HepG2 (cell line): ENCODE results near the gene SCAF11. TPM values are rescaled to one million over a fixed set of nuclear protein-coding genes. Genes with fewer than 3 reads are reported as not detected.

Experiments
- FUBP1 ChIP-seq: sonication (generic); formaldehyde crosslinking; IDR thresholded peaks from 2 replicates; pipeline ENCODE4 v1.5.1; 2020; ENCODE audit warnings: missing genetic modification reagents, mild to moderate bottlenecking, borderline replicate concordance
- GABPB1 ChIP-seq: IDR thresholded peaks from 2 replicates; pipeline ENCODE4 v1.6.1; 2016; ENCODE audit warnings: mild to moderate bottlenecking, missing genetic modification reagents, moderate library complexity, missing compliant biosample characterization
- GZF1 ChIP-seq: sonication (generic); formaldehyde crosslinking; IDR thresholded peaks from 2 replicates; pipeline ENCODE4 v1.5.1; 2020; ENCODE audit warnings: mild to moderate bottlenecking, missing genetic modification reagents
- HNRNPUL1 ChIP-seq: fragments of 200-400 bp; formaldehyde crosslinking; IDR thresholded peaks from 2 replicates; pipeline ENCODE4 v1.6.1; 2017; ENCODE audit warnings: low read depth, mild to moderate bottlenecking, low read length, moderate library complexity
- IRF1 ChIP-seq: sonication (generic); formaldehyde crosslinking; IDR thresholded peaks from 2 replicates; pipeline ENCODE4 v1.4.0; 2020; ENCODE audit warnings: low read depth, mild to moderate bottlenecking, missing genetic modification reagents
- MTF1 ChIP-seq: sonication (generic); formaldehyde crosslinking; IDR thresholded peaks from 2 replicates; pipeline ENCODE4 v1.5.0; 2020; ENCODE audit warnings: missing genetic modification reagents
- NKX3-1 ChIP-seq: sonication (generic); formaldehyde crosslinking; IDR thresholded peaks from 2 replicates; pipeline ENCODE4 v1.5.0; 2020; ENCODE audit warnings: missing genetic modification reagents
- NPAS2 ChIP-seq: sonication (generic); formaldehyde crosslinking; IDR thresholded peaks from 2 replicates; pipeline ENCODE4 v1.8.0; 2022; ENCODE audit warnings: mild to moderate bottlenecking, missing genetic modification reagents, borderline replicate concordance
- PBX3 ChIP-seq: sonication (generic); formaldehyde crosslinking; IDR thresholded peaks from 2 replicates; pipeline ENCODE4 v1.8.1; 2023; ENCODE audit warnings: missing genetic modification reagents, inconsistent platforms, borderline replicate concordance
- POGZ ChIP-seq: sonication (generic); formaldehyde crosslinking; IDR thresholded peaks from 2 replicates; pipeline ENCODE4 v1.4.0; 2020; ENCODE audit warnings: mild to moderate bottlenecking, missing genetic modification reagents
- POLR2A ChIP-seq, 2 experiments: IDR thresholded peaks; 2 replicates each; pipeline ENCODE4 v1.6.1; 2011; ENCODE audit warnings: low read depth in 2 of 2, low read length in 2 of 2, mild to moderate bottlenecking in 1 of 2, moderate library complexity in 1 of 2; ENCODE audit not compliant: insufficient read depth in 1 of 2
- POLR2G ChIP-seq: fragments of 200-400 bp; formaldehyde crosslinking; IDR thresholded peaks from 2 replicates; pipeline ENCODE4 v1.6.1; 2018; ENCODE audit warnings: mild to moderate bottlenecking, low read depth, low read length, moderate library complexity
- SKI ChIP-seq: fragments of 450-650 bp; IDR thresholded peaks from one replicate; pipeline ENCODE4 v1.6.1; 2018; ENCODE audit warnings: mild to moderate bottlenecking; ENCODE audit not compliant: partially characterized antibody
- SP140L ChIP-seq: sonication (generic); formaldehyde crosslinking; IDR thresholded peaks from 2 replicates; pipeline ENCODE4 v1.4.0; 2020; ENCODE audit warnings: missing genetic modification reagents, borderline replicate concordance
- ZMYM2 ChIP-seq: sonication (generic); formaldehyde crosslinking; IDR thresholded peaks from 2 replicates; pipeline ENCODE4 v1.8.0; 2022; ENCODE audit warnings: mild to moderate bottlenecking, missing genetic modification reagents
- ZNF234 ChIP-seq: sonication (generic); formaldehyde crosslinking; conservative IDR thresholded peaks from 2 replicates; pipeline ENCODE4 v1.5.1; 2020; ENCODE audit warnings: mild to moderate bottlenecking, missing genetic modification reagents
- ZNF343 ChIP-seq: sonication (generic); formaldehyde crosslinking; IDR thresholded peaks from 2 replicates; pipeline ENCODE4 v1.4.0; 2020; ENCODE audit warnings: mild to moderate bottlenecking, missing genetic modification reagents
- ZNF678 ChIP-seq: sonication (generic); formaldehyde crosslinking; IDR thresholded peaks from 2 replicates; pipeline ENCODE4 v1.4.0; 2020; ENCODE audit warnings: mild to moderate bottlenecking, missing genetic modification reagents
- polyA plus RNA-seq, 8 experiments: library from polyadenylated mRNA; depleted of rRNA in 3 of 8; stranded (reverse) in 7 of 8; unstranded in 1 of 8; fragments of >200 nt; fragmentation: Illumina TruSeq in 4 of 8; extraction: Trizol in 4 of 8; gene quantifications; 2 replicates each; pipeline versions ENCODE4 v1.2.1 to v1.2.3, GENCODE V29; 2011 to 2016; ENCODE audit warnings: low read depth in 4 of 8, missing spikeins in 1 of 8, mixed read lengths in 1 of 8; ENCODE audit not compliant: insufficient read depth in 1 of 8
- total RNA-seq, 5 experiments: library from RNA; depleted of rRNA; stranded (reverse); fragments of >200 nt; fragmentation: Illumina TruSeq; extraction: Trizol; gene quantifications; 2 replicates each; pipeline ENCODE4 v1.2.3, GENCODE V29; 2016; ENCODE audit warnings: low read depth in 1 of 5
- TF ChIP-seq, protein P1 (sequence below): sonication (generic); formaldehyde crosslinking; IDR thresholded peaks from 2 replicates; pipeline ENCODE4 v1.4.0; 2020; ENCODE audit warnings: mild to moderate bottlenecking, missing genetic modification reagents
- TF ChIP-seq, protein P2 (sequence below): sonication (generic); formaldehyde crosslinking; IDR thresholded peaks from 2 replicates; pipeline ENCODE4 v1.5.1; 2020; ENCODE audit warnings: mild to moderate bottlenecking, missing genetic modification reagents, moderate library complexity

The SCAF11 gene
- total and polyA plus RNA-seq, 2 of the 13 experiments (the other 11 are each of a cell fraction or from before 2014, with no cell fraction given), result 26.9 to 38.3 TPM

DNA sequence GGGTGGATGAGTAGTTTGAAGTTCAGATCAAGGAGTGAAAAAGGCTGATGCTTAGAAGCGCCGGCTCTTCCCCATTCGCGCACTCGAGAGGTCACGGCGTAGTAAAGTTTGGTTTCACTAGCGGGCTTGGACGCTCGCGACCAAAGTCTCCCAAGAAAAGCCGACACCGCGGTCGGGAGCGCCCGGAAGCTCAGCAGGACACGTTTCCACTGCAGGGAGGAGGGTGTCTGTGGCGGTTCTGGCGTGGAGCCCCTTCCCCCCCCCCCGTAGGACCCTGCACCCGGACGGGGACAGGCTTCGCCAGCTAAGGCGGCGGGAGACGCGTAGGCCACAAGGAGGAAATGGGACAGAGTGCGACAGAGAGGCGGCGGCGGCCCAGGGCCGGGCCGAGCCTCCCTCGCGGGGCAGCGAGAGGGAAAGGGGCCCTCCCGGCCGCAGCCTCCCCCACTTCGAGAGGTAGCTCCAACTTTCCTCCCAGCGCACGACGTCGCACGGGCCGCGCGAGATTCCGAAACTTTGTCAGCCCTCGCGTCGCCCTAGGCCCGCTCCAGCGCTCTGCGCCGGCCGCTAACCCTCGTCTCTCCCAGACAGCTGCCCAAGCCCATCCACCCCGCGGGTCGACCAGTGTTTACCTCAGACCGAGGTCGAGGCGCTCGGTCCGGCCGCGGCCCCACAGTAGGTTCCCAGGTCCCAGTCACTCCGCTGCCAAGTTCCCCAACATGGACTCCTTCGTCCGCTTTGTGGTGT lies 480 bp downstream of the SCAF11 start (continued):
- TF ChIP-seq IRF1 (CRISPR knock-in tag), result no peak
- TF ChIP-seq, protein P1, sequence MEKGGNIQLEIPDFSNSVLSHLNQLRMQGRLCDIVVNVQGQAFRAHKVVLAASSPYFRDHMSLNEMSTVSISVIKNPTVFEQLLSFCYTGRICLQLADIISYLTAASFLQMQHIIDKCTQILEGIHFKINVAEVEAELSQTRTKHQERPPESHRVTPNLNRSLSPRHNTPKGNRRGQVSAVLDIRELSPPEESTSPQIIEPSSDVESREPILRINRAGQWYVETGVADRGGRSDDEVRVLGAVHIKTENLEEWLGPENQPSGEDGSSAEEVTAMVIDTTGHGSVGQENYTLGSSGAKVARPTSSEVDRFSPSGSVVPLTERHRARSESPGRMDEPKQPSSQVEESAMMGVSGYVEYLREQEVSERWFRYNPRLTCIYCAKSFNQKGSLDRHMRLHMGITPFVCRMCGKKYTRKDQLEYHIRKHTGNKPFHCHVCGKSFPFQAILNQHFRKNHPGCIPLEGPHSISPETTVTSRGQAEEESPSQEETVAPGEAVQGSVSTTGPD (CRISPR knock-in tag), result no peak
- peak; percentile 89; the same call in 1 of the 2 replicates for TF ChIP-seq GZF1 (CRISPR knock-in tag)
- no peak for TF ChIP-seq SP140L (CRISPR knock-in tag)
- TF ChIP-seq ZNF678 (CRISPR knock-in tag), result no peak
- TF ChIP-seq ZNF343 (CRISPR knock-in tag), result no peak; the same call in 1 of the 2 replicates
- TF ChIP-seq SKI, result peak; percentile 23
- TF ChIP-seq, protein P2, sequence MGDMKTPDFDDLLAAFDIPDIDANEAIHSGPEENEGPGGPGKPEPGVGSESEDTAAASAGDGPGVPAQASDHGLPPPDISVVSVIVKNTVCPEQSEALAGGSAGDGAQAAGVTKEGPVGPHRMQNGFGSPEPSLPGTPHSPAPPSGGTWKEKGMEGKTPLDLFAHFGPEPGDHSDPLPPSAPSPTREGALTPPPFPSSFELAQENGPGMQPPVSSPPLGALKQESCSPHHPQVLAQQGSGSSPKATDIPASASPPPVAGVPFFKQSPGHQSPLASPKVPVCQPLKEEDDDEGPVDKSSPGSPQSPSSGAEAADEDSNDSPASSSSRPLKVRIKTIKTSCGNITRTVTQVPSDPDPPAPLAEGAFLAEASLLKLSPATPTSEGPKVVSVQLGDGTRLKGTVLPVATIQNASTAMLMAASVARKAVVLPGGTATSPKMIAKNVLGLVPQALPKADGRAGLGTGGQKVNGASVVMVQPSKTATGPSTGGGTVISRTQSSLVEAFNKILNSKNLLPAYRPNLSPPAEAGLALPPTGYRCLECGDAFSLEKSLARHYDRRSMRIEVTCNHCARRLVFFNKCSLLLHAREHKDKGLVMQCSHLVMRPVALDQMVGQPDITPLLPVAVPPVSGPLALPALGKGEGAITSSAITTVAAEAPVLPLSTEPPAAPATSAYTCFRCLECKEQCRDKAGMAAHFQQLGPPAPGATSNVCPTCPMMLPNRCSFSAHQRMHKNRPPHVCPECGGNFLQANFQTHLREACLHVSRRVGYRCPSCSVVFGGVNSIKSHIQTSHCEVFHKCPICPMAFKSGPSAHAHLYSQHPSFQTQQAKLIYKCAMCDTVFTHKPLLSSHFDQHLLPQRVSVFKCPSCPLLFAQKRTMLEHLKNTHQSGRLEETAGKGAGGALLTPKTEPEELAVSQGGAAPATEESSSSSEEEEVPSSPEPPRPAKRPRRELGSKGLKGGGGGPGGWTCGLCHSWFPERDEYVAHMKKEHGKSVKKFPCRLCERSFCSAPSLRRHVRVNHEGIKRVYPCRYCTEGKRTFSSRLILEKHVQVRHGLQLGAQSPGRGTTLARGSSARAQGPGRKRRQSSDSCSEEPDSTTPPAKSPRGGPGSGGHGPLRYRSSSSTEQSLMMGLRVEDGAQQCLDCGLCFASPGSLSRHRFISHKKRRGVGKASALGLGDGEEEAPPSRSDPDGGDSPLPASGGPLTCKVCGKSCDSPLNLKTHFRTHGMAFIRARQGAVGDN (CRISPR knock-in tag), result peak; percentile 84
- no peak for TF ChIP-seq FUBP1 (CRISPR knock-in tag)
- peak; percentile 66; the same call in 1 of the 2 replicates for TF ChIP-seq NKX3-1 (CRISPR knock-in tag)
- peak; percentile 56; the same call in 1 of the 2 replicates for TF ChIP-seq POLR2G
- peak; percentile 64; the same call in 1 of the 2 replicates for TF ChIP-seq PBX3 (CRISPR knock-in tag)
- peak; percentile 70 for TF ChIP-seq GABPB1 (CRISPR knock-in tag)
- TF ChIP-seq HNRNPUL1, result no peak
- TF ChIP-seq POGZ (CRISPR knock-in tag), result no peak
- TF ChIP-seq MTF1 (CRISPR knock-in tag), result no peak
- TF ChIP-seq ZMYM2 (CRISPR knock-in tag), result peak; percentile 52
- TF ChIP-seq POLR2A (IDR thresholded peaks at IDR 0.05; ENCODE audit: insufficient read depth in 1 of 2, low read depth in 2 of 2, low read length in 2 of 2), result peak in 1 of 2 experiments; percentile 65
- 0 out of 2 replicates have a peak, but pooled peaks have one; percentile 49 for TF ChIP-seq NPAS2 (CRISPR knock-in tag)
- peak; percentile 93; the same call in 1 of the 2 replicates for TF ChIP-seq ZNF234 (CRISPR knock-in tag)
